Measurements from ENCODE around the gene PSME1.

DNA sequence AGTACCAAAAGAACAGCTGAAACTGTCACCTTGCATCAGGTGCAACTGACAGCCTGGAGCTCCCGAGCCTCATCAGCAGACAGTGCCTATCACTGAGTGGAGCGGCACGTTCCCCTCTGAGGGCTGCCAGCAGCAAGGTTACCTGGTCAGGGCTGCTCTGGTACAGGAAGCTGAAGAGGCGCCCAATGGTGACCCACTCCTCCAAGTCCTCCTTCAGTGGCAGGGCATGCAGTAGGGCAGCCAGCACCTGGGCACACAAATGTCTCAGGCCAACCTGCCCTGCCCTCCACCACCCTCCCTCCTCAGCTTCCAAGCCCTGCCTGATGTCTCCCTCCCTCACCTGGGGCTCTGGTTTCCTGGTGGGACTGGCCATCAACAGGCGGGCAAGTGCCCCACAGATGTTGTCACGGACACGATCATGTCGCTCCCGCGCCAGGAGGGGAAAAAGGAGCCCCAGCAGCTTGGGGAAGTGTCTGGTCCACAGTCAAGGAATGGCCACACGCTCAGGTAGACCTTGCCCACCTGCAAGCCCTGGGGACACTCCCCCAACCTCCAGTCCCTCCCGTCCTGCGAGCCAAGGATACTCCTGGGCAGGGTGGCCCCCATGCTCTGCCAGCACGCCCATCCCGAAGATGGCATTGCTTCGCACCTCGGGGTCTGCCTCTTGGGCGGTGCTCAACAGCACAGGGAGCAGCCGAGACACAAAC is 45.5 kb downstream of the PSME1 start:
- TF ChIP-seq, protein P1, sequence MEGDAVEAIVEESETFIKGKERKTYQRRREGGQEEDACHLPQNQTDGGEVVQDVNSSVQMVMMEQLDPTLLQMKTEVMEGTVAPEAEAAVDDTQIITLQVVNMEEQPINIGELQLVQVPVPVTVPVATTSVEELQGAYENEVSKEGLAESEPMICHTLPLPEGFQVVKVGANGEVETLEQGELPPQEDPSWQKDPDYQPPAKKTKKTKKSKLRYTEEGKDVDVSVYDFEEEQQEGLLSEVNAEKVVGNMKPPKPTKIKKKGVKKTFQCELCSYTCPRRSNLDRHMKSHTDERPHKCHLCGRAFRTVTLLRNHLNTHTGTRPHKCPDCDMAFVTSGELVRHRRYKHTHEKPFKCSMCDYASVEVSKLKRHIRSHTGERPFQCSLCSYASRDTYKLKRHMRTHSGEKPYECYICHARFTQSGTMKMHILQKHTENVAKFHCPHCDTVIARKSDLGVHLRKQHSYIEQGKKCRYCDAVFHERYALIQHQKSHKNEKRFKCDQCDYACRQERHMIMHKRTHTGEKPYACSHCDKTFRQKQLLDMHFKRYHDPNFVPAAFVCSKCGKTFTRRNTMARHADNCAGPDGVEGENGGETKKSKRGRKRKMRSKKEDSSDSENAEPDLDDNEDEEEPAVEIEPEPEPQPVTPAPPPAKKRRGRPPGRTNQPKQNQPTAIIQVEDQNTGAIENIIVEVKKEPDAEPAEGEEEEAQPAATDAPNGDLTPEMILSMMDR (IDR thresholded peaks at IDR 0.05): no peak
- TF ChIP-seq POLR2A (IDR thresholded peaks at IDR 0.05): no peak
